Spleen (tissue), 11 donors: ENCODE measurements around the gene C6orf118. TPM values are rescaled to one million over a fixed set of nuclear protein-coding genes. Genes with fewer than 3 reads are reported as not detected.

Source experiments
- DNase-seq: peaks from one replicate; pipeline ENCODE4 v3.0.0-alpha.2; 2020
- H3K27ac ChIP-seq, 8 donors: fragments of 200-600 bp; sonication (generic) in 7 of 8; 1 replicate in 4 of 8; 2 replicates in 4 of 8; pipeline versions ENCODE4 v1.5.0 to v1.8.0; 2016 to 2021; ENCODE audit warnings: inconsistent platforms in 4 of 8, mild to moderate bottlenecking in 4 of 8, moderate library complexity in 1 of 8
- H3K27me3 ChIP-seq, 7 donors: fragments of 200-600 bp; sonication (generic) in 6 of 7; replicated peaks in 1 of 7; 1 replicate in 4 of 7; 2 replicates in 3 of 7; pipeline versions ENCODE4 v1.5.0 to v1.8.0; 2016 to 2021; ENCODE audit warnings: inconsistent platforms in 3 of 7, mild to moderate bottlenecking in 1 of 7
- H3K36me3 ChIP-seq, 6 donors: fragments of 200-600 bp; sonication (generic) in 5 of 6; 1 replicate in 4 of 6; 2 replicates in 2 of 6; pipeline versions ENCODE4 v1.5.0 to v1.8.0; 2016 to 2021; ENCODE audit warnings: inconsistent platforms in 2 of 6
- H3K4me1 ChIP-seq, 6 donors: fragments of 200-600 bp; sonication (generic) in 5 of 6; 1 replicate in 3 of 6; 2 replicates in 3 of 6; pipeline versions ENCODE4 v1.5.0 to v1.8.0; 2016 to 2021; ENCODE audit warnings: inconsistent platforms in 3 of 6
- H3K4me3 ChIP-seq, 8 donors: fragments of 200-600 bp; sonication (generic) in 7 of 8; 1 replicate in 4 of 8; 2 replicates in 4 of 8; pipeline versions ENCODE4 v1.5.0 to v1.8.0; 2016 to 2021; ENCODE audit warnings: inconsistent platforms in 4 of 8, mild to moderate bottlenecking in 4 of 8, moderate library complexity in 2 of 8
- H3K9me3 ChIP-seq, 8 donors: fragments of 200-600 bp; sonication (generic) in 7 of 8; 1 replicate in 4 of 8; 2 replicates in 4 of 8; pipeline versions ENCODE4 v1.5.0 to v1.8.0; 2016 to 2021; ENCODE audit warnings: inconsistent platforms in 4 of 8
- CTCF ChIP-seq, 11 experiments: fragments of 200-600 bp in 7 of 11; fragments of 450-650 bp in 4 of 11; sonication (generic) in 4 of 11; IDR thresholded peaks in 8 of 11; conservative IDR thresholded peaks in 3 of 11; 1 replicate in 7 of 11; 2 replicates in 4 of 11; pipeline versions ENCODE4 v1.4.0 to v1.8.0; 2016 to 2021; ENCODE audit warnings: antibody characterized with exemption in 11 of 11, inconsistent platforms in 4 of 11, mild to moderate bottlenecking in 1 of 11
- POLR2A ChIP-seq, 3 donors: fragments of 450-650 bp; IDR thresholded peaks; one replicate each; pipeline ENCODE4 v1.5.1; 2017; ENCODE audit warnings: antibody characterized with exemption in 3 of 3, mild to moderate bottlenecking in 1 of 3
- POLR2AphosphoS5 ChIP-seq, 3 donors: sonication (generic); formaldehyde crosslinking; IDR thresholded peaks; one replicate each; pipeline ENCODE4 v1.5.1; 2017; ENCODE audit warnings: antibody characterized with exemption in 3 of 3
- WGBS, 5 donors: extraction: QIAGEN DNeasy Blood & Tissue Kit in 3 of 5; methylation state at CpG; one replicate each; pipeline versions ENCODE4 v1.1.5 to v1.1.7; 2013 to 2018; 5-methylcytosine and 5-hydroxymethylcytosine counted together
- intact Hi-C: fragments of 100-400 bp; cut with DNase I; formaldehyde crosslinking; loops from one replicate; pipeline ENCODE4 v1.15.0; 2023; ENCODE audit warnings: low total_unique reads
- polyA plus RNA-seq, 3 donors: library from polyadenylated mRNA; stranded (reverse); fragments of 200-250 nt; gene quantifications; one replicate each; pipeline ENCODE4 v1.2.1, GENCODE V29; 2013
- total RNA-seq, 7 donors: library from RNA; depleted of rRNA in 3 of 7; stranded (reverse); fragments of >200 nt in 3 of 7; fragmentation: NEBNext Ultra II Directional in 4 of 7; extraction: Animal tissue kit (Norgen Biotek cat#: 25700) in 4 of 7; gene quantifications; one replicate each; pipeline versions ENCODE4 v1.1.0 to v1.2.1, GENCODE V29; 2016 to 2021
- donor health status: healthy with polysubstance abuse.
- donor health status: DM: no; HTN: no; CAD: no; lungs with moderate emphysema.
- donor health status: DM: no; HTN: no; CAD: no.
- donor health status: Bipolar disorder and iron deficiency.
- donor health status: healthy.
- donor health status: DM: no; HTN: no; CAD: no.
- donor health status: DM: yes; HTN: yes; CAD: no.

C6orf118 gene
- total and polyA plus RNA-seq, 10 donors, result not detected

- no peaks in the 10 kb centered on the region for H3K27me3 ChIP-seq
- peaks cover 0 to 41% (median 32%) of the 10 kb centered on the region in 8 donors for H3K9me3 ChIP-seq
- TF ChIP-seq POLR2A (IDR thresholded peaks at IDR 0.05), result no peak
- WGBS, 5 donors, result 62 to 86% (median 81%) methylated on average over 1 of the region's 1 CpG
- H3K27ac ChIP-seq, result no peak overlapping the region
- no peaks in the 10 kb centered on the region for H3K4me1 ChIP-seq
- H3K36me3 ChIP-seq, result no peaks in the 10 kb centered on the region
- DNase-seq, result no peak
- intact Hi-C loops, result no loop called here
- no peak overlapping the region for H3K4me3 ChIP-seq
Measured at GRCh38 chr6:165236326-165236725, 73.1 kb downstream of the C6orf118 start.

- no peak for DNase-seq
- TF ChIP-seq CTCF (IDR thresholded peaks at IDR 0.05 in 8 of 11, conservative IDR thresholded peaks at IDR 0.05 in 3 of 11), result no peak
- TF ChIP-seq POLR2AphosphoS5 (IDR thresholded peaks at IDR 0.05), result no peak
- no peak for TF ChIP-seq POLR2A (IDR thresholded peaks at IDR 0.05)
- Histone ChIP-seq H3K27ac (no peak overlapping the region), H3K9me3 (peaks cover 0 to 41% (median 31%) of the 10 kb centered on the region in 8 donors), H3K4me3 (no peak overlapping the region), H3K27me3 (no peaks in the 10 kb centered on the region), H3K36me3 (no peaks in the 10 kb centered on the region), H3K4me1 (no peaks in the 10 kb centered on the region)
- intact Hi-C loops, result no loop called here
- 65 to 76% (median 72%) methylated on average over 8 of the region's 8 CpGs for WGBS, 5 donors
Measured at GRCh38 chr6:165232731-165233488, 76.5 kb downstream of the C6orf118 start.

- H3K9me3 ChIP-seq, result peaks cover 0 to 31% (median 22%) of the 10 kb centered on the region in 8 donors
- H3K4me1 ChIP-seq, result no peaks in the 10 kb centered on the region
- no peak overlapping the region for H3K4me3 ChIP-seq
- H3K27me3 ChIP-seq, result no peaks in the 10 kb centered on the region
- TF ChIP-seq POLR2AphosphoS5 (IDR thresholded peaks at IDR 0.05), result no peak
- TF ChIP-seq POLR2A (IDR thresholded peaks at IDR 0.05), result no peak
- TF ChIP-seq CTCF (IDR thresholded peaks at IDR 0.05 in 8 of 11, conservative IDR thresholded peaks at IDR 0.05 in 3 of 11), result peak in 6 of 11 experiments; percentile 14 to 43 (median 28)
- H3K27ac ChIP-seq, result no peak overlapping the region
- intact Hi-C loops, result no loop called here
- WGBS, 5 donors, result 63 to 68% (median 66%) methylated on average over 17 of the region's 17 CpGs
- DNase-seq, result no peak
- H3K36me3 ChIP-seq, result no peaks in the 10 kb centered on the region
Measured at GRCh38 chr6:165231581-165232561, 77.5 kb downstream of the C6orf118 start.

GRCh38 chr6:165231177-165231576, 78.2 kb downstream of the C6orf118 start:
- DNase-seq, result no peak
- Histone ChIP-seq H3K9me3 (peaks cover 0 to 24% (median 15%) of the 10 kb centered on the region in 8 donors), H3K27me3 (no peaks in the 10 kb centered on the region), H3K4me1 (no peaks in the 10 kb centered on the region), H3K4me3 (no peak overlapping the region), H3K36me3 (no peaks in the 10 kb centered on the region), H3K27ac (no peak overlapping the region)
- TF ChIP-seq POLR2AphosphoS5 (IDR thresholded peaks at IDR 0.05) (no peak), POLR2A (IDR thresholded peaks at IDR 0.05) (no peak), CTCF (IDR thresholded peaks at IDR 0.05 in 8 of 11, conservative IDR thresholded peaks at IDR 0.05 in 3 of 11) (no peak)
- intact Hi-C loops, result no loop called here
- 67 to 78% (median 67%) methylated on average over 3 of the region's 3 CpGs for WGBS, 5 donors
